ENCODE data around the gene CARD9.

Gene CARD9

DNA sequence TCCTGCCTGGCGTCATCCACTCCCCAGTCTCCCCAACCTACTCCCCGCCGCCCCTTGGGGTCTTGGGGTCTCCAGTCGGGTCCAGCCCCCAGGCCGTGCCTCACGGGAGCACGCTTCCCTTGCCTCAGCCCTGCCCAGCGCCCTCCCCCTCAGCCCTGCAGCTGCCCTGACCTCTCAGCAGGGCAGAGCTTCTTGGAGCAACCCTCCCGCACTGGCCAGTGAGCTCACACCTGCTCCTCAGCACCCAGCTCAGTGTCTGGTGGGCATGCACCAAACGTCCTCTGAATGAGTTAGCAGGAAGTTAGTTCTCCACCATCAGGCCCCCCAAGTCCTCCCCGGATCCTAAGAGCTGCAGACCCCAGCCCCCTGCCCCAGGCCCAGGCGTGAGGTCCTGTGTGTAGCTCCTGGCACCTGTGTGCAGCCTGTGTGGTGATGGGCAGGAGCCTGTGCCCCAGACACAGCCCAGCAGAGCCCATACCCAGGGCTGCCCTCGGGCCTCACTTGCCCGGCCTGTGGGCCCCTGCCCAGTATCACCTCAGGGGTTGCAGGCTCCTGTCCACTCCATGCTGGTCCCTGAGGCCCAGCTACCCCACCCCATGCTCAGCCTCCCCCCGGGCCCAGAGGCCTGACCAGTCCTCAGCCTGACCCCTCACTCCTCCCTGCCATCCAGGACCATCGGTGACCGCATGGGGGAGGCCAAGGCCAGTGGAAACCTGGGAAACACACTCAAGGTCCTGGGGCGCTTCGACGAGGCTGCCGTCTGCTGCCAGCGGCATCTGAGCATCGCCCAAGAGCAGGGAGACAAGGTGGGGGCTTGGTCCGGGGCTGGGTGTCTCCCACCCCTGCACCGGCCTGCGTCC lies 37.9 kb downstream of the CARD9 start:
- TF ChIP-seq, protein P1, sequence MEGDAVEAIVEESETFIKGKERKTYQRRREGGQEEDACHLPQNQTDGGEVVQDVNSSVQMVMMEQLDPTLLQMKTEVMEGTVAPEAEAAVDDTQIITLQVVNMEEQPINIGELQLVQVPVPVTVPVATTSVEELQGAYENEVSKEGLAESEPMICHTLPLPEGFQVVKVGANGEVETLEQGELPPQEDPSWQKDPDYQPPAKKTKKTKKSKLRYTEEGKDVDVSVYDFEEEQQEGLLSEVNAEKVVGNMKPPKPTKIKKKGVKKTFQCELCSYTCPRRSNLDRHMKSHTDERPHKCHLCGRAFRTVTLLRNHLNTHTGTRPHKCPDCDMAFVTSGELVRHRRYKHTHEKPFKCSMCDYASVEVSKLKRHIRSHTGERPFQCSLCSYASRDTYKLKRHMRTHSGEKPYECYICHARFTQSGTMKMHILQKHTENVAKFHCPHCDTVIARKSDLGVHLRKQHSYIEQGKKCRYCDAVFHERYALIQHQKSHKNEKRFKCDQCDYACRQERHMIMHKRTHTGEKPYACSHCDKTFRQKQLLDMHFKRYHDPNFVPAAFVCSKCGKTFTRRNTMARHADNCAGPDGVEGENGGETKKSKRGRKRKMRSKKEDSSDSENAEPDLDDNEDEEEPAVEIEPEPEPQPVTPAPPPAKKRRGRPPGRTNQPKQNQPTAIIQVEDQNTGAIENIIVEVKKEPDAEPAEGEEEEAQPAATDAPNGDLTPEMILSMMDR (IDR thresholded peaks at IDR 0.05; ENCODE audit: insufficient read depth, low read length, poor library complexity, severe bottlenecking) = no peak
- Histone ChIP-seq H3K36me3 (ENCODE audit: control insufficient read depth, insufficient read depth, low read length) (no peaks in the 10 kb centered on the region), H3K27me3 (replicated peaks; ENCODE audit: control insufficient read depth, insufficient read depth, low read length) (no peaks in the 10 kb centered on the region; the same call in 1 of the 2 replicates), H3K4me3 (replicated peaks; ENCODE audit: low read depth, low read length) (no peak overlapping the region)
- no peak for DNase-seq (ENCODE audit: extremely low read depth, insufficient read length)

DNA sequence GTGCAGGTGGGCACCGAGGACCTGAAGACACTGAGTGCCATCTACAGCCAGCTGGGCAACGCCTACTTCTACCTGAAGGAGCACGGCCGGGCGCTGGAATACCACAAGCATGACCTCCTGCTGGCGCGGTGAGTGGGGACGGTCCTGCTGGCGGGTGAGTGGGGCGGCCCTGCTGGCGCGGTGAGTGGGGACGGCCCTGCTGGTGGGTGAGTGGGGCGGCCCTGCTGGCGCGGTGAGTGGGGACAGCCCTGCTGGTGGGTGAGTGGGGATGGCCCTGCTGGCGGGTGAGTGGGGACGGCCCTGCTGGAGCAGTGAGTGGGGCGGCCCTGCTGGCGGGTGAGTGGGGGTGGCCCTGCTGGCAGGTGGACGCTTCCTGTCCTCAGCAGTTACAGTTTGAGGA lies 38.9 kb downstream of the CARD9 start:
- Histone ChIP-seq H3K4me3 (replicated peaks; ENCODE audit: low read depth, low read length) (no peak overlapping the region), H3K27me3 (replicated peaks; ENCODE audit: control insufficient read depth, insufficient read depth, low read length) (no peaks in the 10 kb centered on the region; the same call in 1 of the 2 replicates), H3K36me3 (ENCODE audit: control insufficient read depth, insufficient read depth, low read length) (no peaks in the 10 kb centered on the region)
- TF ChIP-seq, protein P1 (IDR thresholded peaks at IDR 0.05; ENCODE audit: insufficient read depth, low read length, poor library complexity, severe bottlenecking) = no peak
- no peak for DNase-seq (ENCODE audit: extremely low read depth, insufficient read length)

DNA sequence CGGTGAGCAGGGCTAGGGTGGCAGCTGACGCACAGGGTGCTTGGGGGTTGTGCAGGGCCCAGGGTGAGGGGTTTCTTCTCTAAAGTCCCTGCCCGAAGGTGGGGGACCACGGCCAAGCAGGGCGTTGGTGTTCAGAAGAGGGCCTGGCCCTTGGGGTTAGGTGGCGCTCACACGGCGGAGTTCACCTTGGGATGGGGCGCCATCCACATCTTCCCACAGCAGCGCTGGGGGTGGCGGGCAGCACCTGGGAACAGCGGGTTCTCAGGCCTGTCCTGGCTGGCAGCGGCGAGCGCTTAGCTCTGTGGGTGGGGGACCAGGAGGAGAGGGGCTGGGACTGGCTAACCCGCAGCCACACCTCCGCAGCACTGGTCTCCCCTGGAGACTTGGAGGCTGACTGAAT lies 40.0 kb downstream of the CARD9 start:
- H3K4me3 ChIP-seq (replicated peaks; ENCODE audit: low read depth, low read length) = no peak overlapping the region
- no peaks in the 10 kb centered on the region for H3K36me3 ChIP-seq (ENCODE audit: control insufficient read depth, insufficient read depth, low read length)
- no peak for DNase-seq (ENCODE audit: extremely low read depth, insufficient read length)
- TF ChIP-seq, protein P1 (IDR thresholded peaks at IDR 0.05; ENCODE audit: insufficient read depth, low read length, poor library complexity, severe bottlenecking) = no peak
- H3K27me3 ChIP-seq (replicated peaks; ENCODE audit: control insufficient read depth, insufficient read depth, low read length) = no peaks in the 10 kb centered on the region; the same call in none of the 2 replicates

DNA sequence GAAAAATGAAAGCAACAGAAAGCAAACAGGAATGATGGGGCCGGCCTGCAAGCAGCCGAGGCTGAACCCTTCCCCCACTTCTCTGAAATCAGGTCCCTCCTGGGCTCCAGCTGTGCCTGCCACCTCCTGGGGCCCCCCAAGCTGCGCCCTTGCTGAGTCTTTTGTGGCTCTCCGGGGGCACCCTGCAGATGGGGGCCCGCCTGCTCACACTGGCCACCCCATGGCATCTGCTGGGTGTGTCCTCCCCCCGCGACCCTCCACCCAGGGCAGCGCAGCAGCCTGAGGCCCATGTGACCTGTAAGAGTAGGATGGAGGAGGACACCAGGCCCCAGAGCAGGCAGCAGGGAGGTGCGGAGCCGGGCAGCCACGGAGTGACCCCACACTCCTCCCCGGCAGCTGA lies 40.4 kb downstream of the CARD9 start:
- TF ChIP-seq, protein P1 (IDR thresholded peaks at IDR 0.05; ENCODE audit: insufficient read depth, low read length, poor library complexity, severe bottlenecking) = no peak
- Histone ChIP-seq H3K4me3 (replicated peaks; ENCODE audit: low read depth, low read length) (no peak overlapping the region), H3K27me3 (replicated peaks; ENCODE audit: control insufficient read depth, insufficient read depth, low read length) (no peaks in the 10 kb centered on the region; the same call in none of the 2 replicates), H3K36me3 (ENCODE audit: control insufficient read depth, insufficient read depth, low read length) (no peaks in the 10 kb centered on the region)
- no peak for DNase-seq (ENCODE audit: extremely low read depth, insufficient read length)

DNA sequence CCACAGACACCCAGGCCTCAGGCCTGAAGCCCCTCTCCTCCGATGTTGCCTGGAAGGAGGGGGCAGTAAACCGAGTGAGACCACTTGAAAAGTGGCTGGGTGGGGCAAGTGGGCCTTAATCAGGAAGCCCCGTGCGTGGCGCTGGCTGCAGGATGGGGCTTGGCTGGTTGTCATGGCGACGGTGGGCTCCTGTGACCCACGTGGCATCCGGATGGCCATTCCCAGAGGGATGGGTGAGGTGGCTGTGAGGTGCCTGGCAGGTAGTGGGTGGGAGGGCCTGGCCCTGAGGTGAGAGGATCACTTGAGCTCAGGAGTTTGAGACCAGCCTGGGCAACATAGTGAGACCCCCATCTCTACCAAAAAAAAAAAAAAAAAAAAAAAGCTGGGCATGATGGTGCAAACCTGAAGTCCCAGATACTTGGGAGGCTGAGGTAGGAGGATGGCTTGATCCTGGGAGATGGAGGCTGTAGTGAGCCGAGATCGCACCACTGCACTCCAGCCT lies 40.9 kb downstream of the CARD9 start:
- Histone ChIP-seq H3K27me3 (replicated peaks; ENCODE audit: control insufficient read depth, insufficient read depth, low read length) (no peaks in the 10 kb centered on the region; the same call in none of the 2 replicates), H3K36me3 (ENCODE audit: control insufficient read depth, insufficient read depth, low read length) (no peaks in the 10 kb centered on the region), H3K4me3 (replicated peaks; ENCODE audit: low read depth, low read length) (no peak overlapping the region)
- DNase-seq (ENCODE audit: extremely low read depth, insufficient read length) = no peak
- TF ChIP-seq, protein P1 (IDR thresholded peaks at IDR 0.05; ENCODE audit: insufficient read depth, low read length, poor library complexity, severe bottlenecking) = no peak
